ENCODE results near the gene PCNP.
A peak's percentile ranks its signal among the peaks of the same experiment; 100 is the strongest.

Gene PCNP

GRCh38 chr3:101573449-101574387 is at the start of gene PCNP (continued):
- TF ChIP-seq PBX3 (CRISPR knock-in tag; IDR thresholded peaks at IDR 0.05) (no peak), ZNF530 (tag by site-specific recombination; IDR thresholded peaks at IDR 0.05; ENCODE audit: low read depth) (no peak), ZNF211 (tag by site-specific recombination; IDR thresholded peaks at IDR 0.05; ENCODE audit: low read depth) (no peak), ZNF362 (tag by site-specific recombination; IDR thresholded peaks at IDR 0.05) (no peak), ZNF558 (tag by site-specific recombination; IDR thresholded peaks at IDR 0.05) (0 out of 2 replicates have a peak, but pooled peaks have one; percentile 38), KLF10 (tag by site-specific recombination; IDR thresholded peaks at IDR 0.05) (peak; percentile 51; the same call in 1 of the 2 replicates), ZNF513 (tag by site-specific recombination; IDR thresholded peaks at IDR 0.05) (no peak), ZSCAN5A (tag by site-specific recombination; IDR thresholded peaks at IDR 0.05) (no peak), ZNF133 (tag by site-specific recombination; IDR thresholded peaks at IDR 0.05) (no peak), KLF9 (tag by site-specific recombination; IDR thresholded peaks at IDR 0.05; ENCODE audit: low read depth) (peak; percentile 81), ZNF280D (tag by site-specific recombination; IDR thresholded peaks at IDR 0.05) (no peak), TSHZ1 (tag by site-specific recombination; IDR thresholded peaks at IDR 0.05; ENCODE audit: borderline replicate concordance) (no peak), YY1 (tag by site-specific recombination; IDR thresholded peaks at IDR 0.05) (peak; percentile 85), PRDM6 (tag by site-specific recombination; IDR thresholded peaks at IDR 0.05) (peak; percentile 51; the same call in 1 of the 2 replicates), PRDM10 (tag by site-specific recombination; IDR thresholded peaks at IDR 0.05) (peak; percentile 72), ZNF114 (tag by site-specific recombination; IDR thresholded peaks at IDR 0.05) (no peak), ZNF398 (tag by site-specific recombination; IDR thresholded peaks at IDR 0.05) (no peak)
